ENCODE data around the gene TMEM244. TPM values are rescaled to one million over a fixed set of nuclear protein-coding genes. Genes with fewer than 3 reads are reported as not detected.

Gene TMEM244
- total RNA-seq (not detected in 2 replicates), polyA plus RNA-seq (not detected in 2 replicates), polyA minus RNA-seq (not detected in 2 replicates), Bru-seq, nascent RNA (percentile 6 among the genes with signal in this experiment), BruChase-seq, experiment 1, labeled RNA remaining after a 6-hour chase (percentile 6 among the genes with signal in this experiment), BruChase-seq, experiment 2, labeled RNA remaining after a 2-hour chase (percentile 4 among the genes with signal in this experiment)
- not detected in 2 replicates for polyA plus RNA-seq (2011; cell fraction: cytosol; rRNA removed)
- polyA plus RNA-seq (2011; cell fraction: nucleus; rRNA removed), result not detected in 2 replicates
- not detected in 2 replicates for polyA plus RNA-seq (2012)
- polyA minus RNA-seq (2011; cell fraction: cytosol; rRNA and poly(A)+ RNA removed), result not detected
- polyA minus RNA-seq (2011; cell fraction: nucleus; rRNA and poly(A)+ RNA removed), result not detected in 2 replicates
- long read RNA-seq, result 0 reads

DNA sequence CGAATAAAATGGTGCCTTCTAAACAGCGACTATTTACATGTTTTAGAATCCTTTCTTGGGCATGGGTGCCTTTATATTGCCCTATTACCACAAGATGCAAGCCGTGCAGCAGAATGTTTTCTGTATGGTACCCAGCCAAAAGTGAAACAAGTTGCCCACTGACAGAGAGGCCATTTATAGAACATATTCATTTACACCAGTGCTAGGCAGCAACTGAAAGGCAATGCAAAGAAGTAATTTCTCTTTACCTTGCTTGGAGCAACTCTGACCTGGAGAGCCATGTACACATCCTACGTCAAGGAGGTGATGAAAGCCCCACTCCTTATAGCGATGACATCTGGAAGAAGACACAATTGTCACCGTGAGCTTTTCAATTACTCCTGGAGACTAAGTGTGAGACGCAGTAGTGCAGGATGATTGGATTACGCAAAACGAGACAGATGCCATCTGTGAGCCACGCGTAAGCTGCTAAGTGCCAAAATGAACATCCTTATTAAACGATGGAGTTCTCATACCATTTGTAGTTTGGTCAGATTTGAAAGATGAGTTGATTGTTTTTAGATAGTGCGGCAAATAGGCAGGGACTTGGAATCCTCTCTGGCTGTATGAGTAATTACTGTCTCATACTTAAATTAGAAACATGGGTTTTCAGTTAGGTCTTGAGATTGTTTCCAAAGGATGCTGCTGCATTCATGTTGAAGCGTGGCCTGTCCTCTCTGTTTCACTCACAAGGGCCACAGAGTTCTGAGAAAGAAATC lies at the start of gene TMEM244:
Gene TMEM244 (minus strand): TSS at position 408 of the 758 bp plus-strand sequence. CDS start 127 bp downstream, at position 281.
- Histone ChIP-seq H3K36me3 (ENCODE audit: control insufficient read depth in 2 of 2, extremely low read depth in 1 of 2, insufficient read depth in 2 of 2, low read length in 2 of 2) (no peaks in the 10 kb centered on the region), H3K27ac (ENCODE audit: insufficient read depth, low read depth, low read length) (no peak within 1 kb of the TSS), H3K4me3 (replicated peaks in 1 of 3; ENCODE audit: insufficient read depth in 1 of 3, low read depth in 1 of 3, low read length in 3 of 3) (no peak within 1 kb of the TSS), H3K4me1 (ENCODE audit: control insufficient read depth, extremely low read depth, insufficient read depth, low read length) (no peaks in the 10 kb centered on the region), H3K27me3 (ENCODE audit: control insufficient read depth in 2 of 2, insufficient read depth in 2 of 2, low read length in 2 of 2) (no peaks in the 10 kb centered on the region), H3K79me2 (ENCODE audit: control insufficient read depth, insufficient read depth, low read length) (no peaks in the 10 kb centered on the region), H3K9ac (replicated peaks; ENCODE audit: extremely low read depth, insufficient read depth, low read length) (no peak within 1 kb of the TSS), H3K4me2 (ENCODE audit: insufficient read depth, low read length) (no peak within 1 kb of the TSS), H3K9me1 (replicated peaks; ENCODE audit: control insufficient read depth, extremely low read depth, insufficient read depth, low read length) (no peaks in the 10 kb centered on the region), H3K9me3 (replicated peaks; ENCODE audit: control insufficient read depth, insufficient read depth, low read length) (no peaks in the 10 kb centered on the region), H4K20me1 (replicated peaks; ENCODE audit: control insufficient read depth, extremely low read depth, insufficient read depth, low read length) (no peaks in the 10 kb centered on the region), H2AFZ (ENCODE audit: low read depth, low read length) (no peak within 1 kb of the TSS)
- no TSS peak for BruUV-seq (replicated peaks)
- DNase-seq (ENCODE audit: low read depth, low spot score) (no peak), FAIRE-seq (no peak)
- no peak for TF ChIP-seq POLR2AphosphoS5 (IDR thresholded peaks at IDR 0.05; ENCODE audit: insufficient read depth, low read depth, low read length)
- TF ChIP-seq POLR2A (IDR thresholded peaks at IDR 0.05; ENCODE audit: low read depth, low read length), result no peak
- TF ChIP-seq EZH2 (IDR thresholded peaks at IDR 0.05; ENCODE audit: borderline replicate concordance, low read depth, low read length, severe bottlenecking), result no peak
- TF ChIP-seq, protein P1, sequence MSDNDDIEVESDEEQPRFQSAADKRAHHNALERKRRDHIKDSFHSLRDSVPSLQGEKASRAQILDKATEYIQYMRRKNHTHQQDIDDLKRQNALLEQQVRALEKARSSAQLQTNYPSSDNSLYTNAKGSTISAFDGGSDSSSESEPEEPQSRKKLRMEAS (IDR thresholded peaks at IDR 0.05; ENCODE audit: insufficient read depth, insufficient read length), result no peak
- no peak for TF ChIP-seq JUN (IDR thresholded peaks at IDR 0.05; ENCODE audit: borderline replicate concordance, insufficient read depth, insufficient read length, low read depth)
- no peak for TF ChIP-seq MYC (IDR thresholded peaks at IDR 0.05; ENCODE audit: low read depth, low read length)
- TF ChIP-seq GATA2 (IDR thresholded peaks at IDR 0.05; ENCODE audit: insufficient read depth, insufficient read length, low read depth, low read length), result no peak
- TF ChIP-seq FOS (IDR thresholded peaks at IDR 0.05; ENCODE audit: borderline replicate concordance, insufficient read depth, low read length), result no peak
- TF ChIP-seq CTCF (IDR thresholded peaks at IDR 0.05; ENCODE audit: extremely low read depth in 1 of 2, insufficient read depth in 1 of 2, low read depth in 1 of 2, low read length in 2 of 2), result no peak
- intact Hi-C loops (cut with micrococcal nuclease) (no loop called here), dilution Hi-C loops (cut with MboI; ENCODE audit: extremely low pct_ligation_motif_present, low sequenced_read_pairs) (no loop called here)
- POLR2A ChIA-PET, result no interaction called here
- CTCF ChIA-PET, result interaction anchor here (0.6 to 1.2 kb wide), 2 partner anchors 9 to 344 kb away, joined by 3 read pairs; no protein-coding TSS in a partner anchor

Measured in endothelial cell of umbilical vein (primary cell).